ENCODE data around the gene FBLN1. TPM values are rescaled to one million over a fixed set of nuclear protein-coding genes. Genes with fewer than 3 reads are reported as not detected.

The FBLN1 gene
- total and polyA plus RNA-seq, 2 donors (not counting 3 experiments of a cell fraction or from before 2014, with no cell fraction given): 1.2 to 4.0 TPM

DNA sequence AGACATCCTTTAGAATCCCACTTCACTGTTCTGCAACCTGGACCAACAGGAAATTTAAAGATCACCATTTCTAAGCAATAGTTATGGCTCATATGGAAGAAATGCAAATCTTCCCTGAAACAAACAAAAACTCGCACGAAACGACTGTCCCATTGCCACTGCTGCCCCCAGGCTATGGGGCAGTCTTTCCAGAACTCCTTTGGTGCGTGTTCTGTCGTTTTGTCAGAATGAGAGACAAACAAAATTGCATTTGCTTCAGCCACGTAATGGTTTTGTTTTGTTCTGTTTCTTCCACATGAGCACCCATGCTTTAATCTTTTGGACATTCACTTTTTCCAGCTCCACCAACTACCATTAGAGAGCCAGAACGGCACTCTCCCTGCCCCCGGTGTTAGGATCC is 10.8 kb upstream of the FBLN1 start:
- ChIA-PET POLR2A (no interaction called here), CTCF (no interaction called here)
- H3K27ac ChIP-seq (ENCODE audit: insufficient read depth, low read depth, low read length): no peak overlapping the region
- no peaks in the 10 kb centered on the region for H3K79me2 ChIP-seq (ENCODE audit: control insufficient read depth, insufficient read depth, low read length)
- no peaks in the 10 kb centered on the region for H3K9me3 ChIP-seq (replicated peaks; ENCODE audit: control insufficient read depth, insufficient read depth, low read length)
- no peak for DNase-seq (ENCODE audit: low read depth, low spot score)
- H3K9me1 ChIP-seq (replicated peaks; ENCODE audit: control insufficient read depth, extremely low read depth, insufficient read depth, low read length): no peaks in the 10 kb centered on the region
- TF ChIP-seq MYC (IDR thresholded peaks at IDR 0.05; ENCODE audit: low read depth, low read length) (no peak), EZH2 (IDR thresholded peaks at IDR 0.05; ENCODE audit: borderline replicate concordance, low read depth, low read length, severe bottlenecking) (no peak), FOS (IDR thresholded peaks at IDR 0.05; ENCODE audit: borderline replicate concordance, insufficient read depth, low read length) (no peak), POLR2AphosphoS5 (IDR thresholded peaks at IDR 0.05; ENCODE audit: insufficient read depth, low read depth, low read length) (no peak), POLR2A (IDR thresholded peaks at IDR 0.05; ENCODE audit: low read depth, low read length) (no peak), JUN (IDR thresholded peaks at IDR 0.05; ENCODE audit: borderline replicate concordance, insufficient read depth, insufficient read length, low read depth) (no peak), GATA2 (IDR thresholded peaks at IDR 0.05; ENCODE audit: insufficient read depth, insufficient read length, low read depth, low read length) (no peak)
- TF ChIP-seq, protein P1, sequence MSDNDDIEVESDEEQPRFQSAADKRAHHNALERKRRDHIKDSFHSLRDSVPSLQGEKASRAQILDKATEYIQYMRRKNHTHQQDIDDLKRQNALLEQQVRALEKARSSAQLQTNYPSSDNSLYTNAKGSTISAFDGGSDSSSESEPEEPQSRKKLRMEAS (IDR thresholded peaks at IDR 0.05; ENCODE audit: insufficient read depth, insufficient read length): no peak
- TF ChIP-seq, protein P2, sequence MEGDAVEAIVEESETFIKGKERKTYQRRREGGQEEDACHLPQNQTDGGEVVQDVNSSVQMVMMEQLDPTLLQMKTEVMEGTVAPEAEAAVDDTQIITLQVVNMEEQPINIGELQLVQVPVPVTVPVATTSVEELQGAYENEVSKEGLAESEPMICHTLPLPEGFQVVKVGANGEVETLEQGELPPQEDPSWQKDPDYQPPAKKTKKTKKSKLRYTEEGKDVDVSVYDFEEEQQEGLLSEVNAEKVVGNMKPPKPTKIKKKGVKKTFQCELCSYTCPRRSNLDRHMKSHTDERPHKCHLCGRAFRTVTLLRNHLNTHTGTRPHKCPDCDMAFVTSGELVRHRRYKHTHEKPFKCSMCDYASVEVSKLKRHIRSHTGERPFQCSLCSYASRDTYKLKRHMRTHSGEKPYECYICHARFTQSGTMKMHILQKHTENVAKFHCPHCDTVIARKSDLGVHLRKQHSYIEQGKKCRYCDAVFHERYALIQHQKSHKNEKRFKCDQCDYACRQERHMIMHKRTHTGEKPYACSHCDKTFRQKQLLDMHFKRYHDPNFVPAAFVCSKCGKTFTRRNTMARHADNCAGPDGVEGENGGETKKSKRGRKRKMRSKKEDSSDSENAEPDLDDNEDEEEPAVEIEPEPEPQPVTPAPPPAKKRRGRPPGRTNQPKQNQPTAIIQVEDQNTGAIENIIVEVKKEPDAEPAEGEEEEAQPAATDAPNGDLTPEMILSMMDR (IDR thresholded peaks at IDR 0.05; ENCODE audit: extremely low read depth in 1 of 2, insufficient read depth in 1 of 2, low read depth in 1 of 2, low read length in 2 of 2): no peak
- intact Hi-C loops (cut with micrococcal nuclease): no loop called here
- no peak overlapping the region for H2AFZ ChIP-seq (ENCODE audit: low read depth, low read length)
- no peak overlapping the region for H3K4me3 ChIP-seq (replicated peaks in 1 of 3; ENCODE audit: insufficient read depth in 1 of 3, low read depth in 1 of 3, low read length in 3 of 3)
- dilution Hi-C loops (cut with MboI; ENCODE audit: extremely low pct_ligation_motif_present, low sequenced_read_pairs): no loop called here
- peaks cover 0 to 3% of the 10 kb centered on the region in 2 experiments for H3K27me3 ChIP-seq (ENCODE audit: control insufficient read depth in 2 of 2, insufficient read depth in 2 of 2, low read length in 2 of 2)
- no peaks in the 10 kb centered on the region for H4K20me1 ChIP-seq (replicated peaks; ENCODE audit: control insufficient read depth, extremely low read depth, insufficient read depth, low read length)
- BruUV-seq (replicated peaks): no TSS peak
- H3K4me2 ChIP-seq (ENCODE audit: insufficient read depth, low read length): no peak overlapping the region
- no peak for FAIRE-seq
- no peaks in the 10 kb centered on the region for H3K4me1 ChIP-seq (ENCODE audit: control insufficient read depth, extremely low read depth, insufficient read depth, low read length)
- H3K36me3 ChIP-seq (ENCODE audit: control insufficient read depth in 2 of 2, extremely low read depth in 1 of 2, insufficient read depth in 2 of 2, low read length in 2 of 2): no peaks in the 10 kb centered on the region
- H3K9ac ChIP-seq (replicated peaks; ENCODE audit: extremely low read depth, insufficient read depth, low read length): no peak overlapping the region

All from endothelial cell of umbilical vein (primary cell).